IMR-90 (cell line): ENCODE results near the gene WNT9B. TPM values are rescaled to one million over a fixed set of nuclear protein-coding genes. Genes with fewer than 3 reads are reported as not detected.

Experiments used
- ATAC-seq: fragments of 200-7000 bp; cut with Tn5 transposase; 2 replicates; pipeline ENCODE4 v1.9.1; 2020; ENCODE audit warnings: low read depth, mild to moderate bottlenecking, moderate library complexity
- BruUV-seq: library from RNA; stranded (reverse); fragments of 400-500 nt; replicated peaks from 2 replicates; lab custom pipeline; 2021; lab: Mats Ljungman, UMichigan
- CTCF ChIA-PET: fragments of 300-600 bp; formaldehyde crosslinking; extraction: SDS; loops from one replicate; lab custom pipeline; 2021; ENCODE audit warnings: antibody characterized with exemption; lab: Yijun Ruan, JAX
- POLR2A ChIA-PET: fragments of 300-600 bp; sonication (Branson Sonifier 250); formaldehyde crosslinking; loops from one replicate; lab custom pipeline; 2022; ENCODE audit warnings: antibody characterized with exemption; ENCODE audit not compliant: unreplicated experiment; lab: Charles Lee
- DNase-seq: peaks from one replicate; pipeline ENCODE4 v3.0.0; 2013
- H2AFZ ChIP-seq: replicated peaks from 2 replicates; pipeline ENCODE3; 2013; ENCODE audit warnings: low read length, mild to moderate bottlenecking; ENCODE audit not compliant: poor library complexity
- H2AK5ac ChIP-seq: 2 replicates; pipeline ENCODE4 v1.6.1; 2013; ENCODE audit warnings: low read depth, low read length, inconsistent platforms
- H2AK9ac ChIP-seq: replicated peaks from 2 replicates; pipeline ENCODE3; 2013; ENCODE audit warnings: mild to moderate bottlenecking, low read depth, low read length, moderate library complexity; ENCODE audit not compliant: poor library complexity
- H2BK120ac ChIP-seq: 2 replicates; pipeline ENCODE4 v1.6.1; 2013; ENCODE audit warnings: low read depth, low read length, inconsistent platforms
- H2BK15ac ChIP-seq: 3 replicates; pipeline ENCODE4 v1.6.1; 2013; ENCODE audit warnings: low read depth, low read length, inconsistent platforms
- H2BK20ac ChIP-seq: 2 replicates; pipeline ENCODE4 v1.6.1; 2013; ENCODE audit warnings: low read depth, mild to moderate bottlenecking, inconsistent platforms, low read length, moderate library complexity
- H2BK5ac ChIP-seq: 2 replicates; pipeline ENCODE4 v1.6.1; 2013; ENCODE audit warnings: mild to moderate bottlenecking, low read depth, low read length, inconsistent platforms; ENCODE audit not compliant: poor library complexity, severe bottlenecking
- H3K14ac ChIP-seq: replicated peaks from 2 replicates; pipeline ENCODE4 v1.6.1; 2013; ENCODE audit warnings: low read depth, low read length, inconsistent platforms
- H3K18ac ChIP-seq: 2 replicates; pipeline ENCODE4 v1.6.1; 2013; ENCODE audit warnings: low read depth, low read length, control low read depth
- H3K23ac ChIP-seq: 2 replicates; pipeline ENCODE4 v1.6.1; 2013; ENCODE audit warnings: low read depth, low read length, inconsistent platforms
- H3K27ac ChIP-seq: 2 replicates; pipeline ENCODE4 v1.5.1; 2013; ENCODE audit warnings: mild to moderate bottlenecking, control low read depth, low read length; ENCODE audit not compliant: insufficient read depth
- H3K27me3 ChIP-seq: 2 replicates; pipeline ENCODE4 v1.6.1; 2013; ENCODE audit warnings: low read length; ENCODE audit not compliant: control insufficient read depth, insufficient read depth
- H3K36me3 ChIP-seq: 2 replicates; pipeline ENCODE4 v1.6.1; 2013; ENCODE audit warnings: low read length, mixed read lengths; ENCODE audit not compliant: control insufficient read depth, insufficient read depth
- H3K4ac ChIP-seq: 2 replicates; pipeline ENCODE4 v1.6.1; 2013; ENCODE audit warnings: low read depth, low read length, inconsistent platforms
- H3K4me1 ChIP-seq: 2 replicates; pipeline ENCODE4 v1.6.1; 2013; ENCODE audit warnings: low read length, mixed read lengths; ENCODE audit not compliant: control insufficient read depth, insufficient read depth
- H3K4me2 ChIP-seq: 2 replicates; pipeline ENCODE4 v1.6.1; 2013; ENCODE audit warnings: low read depth, mild to moderate bottlenecking, control low read depth, low read length, moderate library complexity
- H3K4me3 ChIP-seq: 2 replicates; pipeline ENCODE4 v1.5.1; 2013; ENCODE audit warnings: low read depth, mild to moderate bottlenecking, control low read depth, low read length, moderate library complexity; ENCODE audit not compliant: insufficient read depth
- H3K56ac ChIP-seq: 2 replicates; pipeline ENCODE4 v1.6.1; 2013; ENCODE audit warnings: low read length, inconsistent platforms; ENCODE audit not compliant: insufficient read depth; ENCODE audit errors: extremely low read depth
- H3K79me1 ChIP-seq, 2 experiments: 2 replicates each; pipeline ENCODE4 v1.6.1; 2013; ENCODE audit warnings: low read length in 2 of 2, inconsistent platforms in 1 of 2, low read depth in 1 of 2
- H3K9ac ChIP-seq: 2 replicates; pipeline ENCODE4 v1.6.1; 2013; ENCODE audit warnings: low read depth, low read length, control low read depth
- H3K9me1 ChIP-seq: 2 replicates; pipeline ENCODE4 v1.6.1; 2013; ENCODE audit warnings: low read length, inconsistent platforms; ENCODE audit not compliant: insufficient read depth
- H3K9me3 ChIP-seq: 2 replicates; pipeline ENCODE4 v1.6.1; 2013; ENCODE audit warnings: low read length; ENCODE audit not compliant: control insufficient read depth, insufficient read depth
- H4K20me1 ChIP-seq: 2 replicates; pipeline ENCODE4 v1.6.1; 2013; ENCODE audit warnings: low read length, inconsistent platforms; ENCODE audit not compliant: insufficient read depth
- H4K5ac ChIP-seq: 2 replicates; pipeline ENCODE4 v1.6.1; 2013; ENCODE audit warnings: mild to moderate bottlenecking, low read depth, low read length, control low read depth
- H4K8ac ChIP-seq, 2 experiments: 2 replicates each; pipeline ENCODE4 v1.6.1; 2013; ENCODE audit warnings: low read depth in 2 of 2, low read length in 2 of 2, control low read depth in 1 of 2, inconsistent platforms in 1 of 2
- H4K91ac ChIP-seq: 2 replicates; pipeline ENCODE4 v1.6.1; 2013; ENCODE audit warnings: low read depth, low read length, inconsistent platforms; ENCODE audit not compliant: insufficient read depth
- CEBPB ChIP-seq: IDR thresholded peaks from 2 replicates; pipeline ENCODE4 v1.6.1; 2012; ENCODE audit warnings: low read depth, low read length, improper control_type of control experiment
- NFE2L2 ChIP-seq: fragments of 150-350 bp; IDR thresholded peaks from 2 replicates; pipeline ENCODE4 v1.6.1; 2016; ENCODE audit warnings: low read depth, mild to moderate bottlenecking, low read length
- RAD21 ChIP-seq: IDR thresholded peaks from 2 replicates; pipeline ENCODE4 v1.6.1; 2012; ENCODE audit warnings: low read length, improper control_type of control experiment
- SMC3 ChIP-seq: fragments of 150-350 bp; IDR thresholded peaks from 2 replicates; pipeline ENCODE4 v1.6.1; 2016; ENCODE audit warnings: low read depth, mild to moderate bottlenecking, antibody characterized with exemption, low read length, moderate library complexity
- WGBS, 2 experiments: methylation state at CpG; one replicate each; pipeline versions ENCODE4 v1.1.5 to v1.1.7; 2013; ENCODE audit warnings: missing lambda C conversion rate in 2 of 2; ENCODE audit not compliant: insufficient read length in 1 of 2; ENCODE audit errors: extremely low coverage in 2 of 2; 5-methylcytosine and 5-hydroxymethylcytosine counted together
- dilution Hi-C: fragments of 300-500 bp; cut with HindIII; formaldehyde crosslinking; loops from one replicate; pipeline ENCODE4 v1.14.3; 2018; ENCODE audit warnings: low sequenced_read_pairs; ENCODE audit not compliant: unreplicated experiment
- in situ Hi-C: fragments of 300-500 bp; cut with MboI; formaldehyde crosslinking; loops from 3 replicates; pipeline ENCODE4 v1.14.3; 2019; ENCODE audit warnings: low sequenced_read_pairs, inconsistent platforms, mixed read lengths
- intact Hi-C: fragments of 100-400 bp; cut with micrococcal nuclease; formaldehyde crosslinking; loops from 2 replicates; pipeline ENCODE4 v1.10.0; 2022
- polyA plus RNA-seq, 3 experiments: library from polyadenylated mRNA; depleted of rRNA; stranded (reverse); fragments of >200 nt; gene quantifications; 2 replicates each; pipeline ENCODE4 v1.2.3, GENCODE V29; 2012; ENCODE audit warnings: low replicate concordance in 1 of 3
- total RNA-seq: library from RNA; depleted of rRNA; stranded (reverse); fragments of >200 nt; gene quantifications from 2 replicates; pipeline ENCODE4 v1.2.3, GENCODE V29; 2012
- TF ChIP-seq, protein P1 (sequence below): fragments of 150-350 bp; IDR thresholded peaks from 2 replicates; pipeline ENCODE4 v1.6.1; 2017; ENCODE audit warnings: mild to moderate bottlenecking, antibody characterized with exemption, low read length, low read depth

Gene WNT9B
- total and polyA plus RNA-seq, 2 of the 4 experiments (the other 2 are of a cell fraction): not detected

DNA sequence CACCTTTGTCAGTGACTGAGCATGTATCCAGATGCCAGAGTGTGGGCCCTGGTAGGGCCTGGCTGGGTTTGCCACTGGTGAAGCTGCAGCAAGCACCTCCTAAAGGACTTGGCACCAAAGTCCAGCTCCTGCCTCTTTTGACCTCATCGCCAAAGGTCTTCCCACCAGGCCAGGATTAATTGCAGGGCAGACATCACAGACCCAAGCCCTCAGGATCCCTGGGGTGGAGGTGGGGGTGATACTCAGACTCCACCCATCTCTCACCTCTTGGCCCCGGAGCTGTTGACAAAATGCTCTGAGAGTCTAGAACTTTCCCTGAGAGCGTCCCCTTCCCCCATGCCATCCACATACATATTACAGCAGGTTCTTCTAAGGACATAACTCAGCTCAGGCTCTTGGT, 37.5 kb upstream of the WNT9B start:
- Histone ChIP-seq H3K9me3 (no peaks in the 10 kb centered on the region), H2BK120ac (no peak overlapping the region), H3K9me1 (no peaks in the 10 kb centered on the region), H3K4me1 (peaks cover 2% of the 10 kb centered on the region; the same call in 1 of the 2 replicates), H3K36me3 (no peaks in the 10 kb centered on the region), H4K5ac (no peak overlapping the region), H3K23ac (no peak overlapping the region), H4K91ac (no peak overlapping the region), H3K27ac (no peak overlapping the region), H3K27me3 (peaks cover 54% of the 10 kb centered on the region), H2BK20ac (no peak overlapping the region), H3K9ac (no peak overlapping the region), H2AK5ac (no peak overlapping the region), H3K4ac (no peak overlapping the region), H3K56ac (no peak overlapping the region), H2AFZ (no peak overlapping the region), H4K8ac (no peak overlapping the region), H3K14ac (no peak overlapping the region), H2AK9ac (no peak overlapping the region), H2BK15ac (no peak overlapping the region), H3K79me1 (no peaks in the 10 kb centered on the region), H3K4me2 (no peak overlapping the region), H3K18ac (no peak overlapping the region), H2BK5ac (no peak overlapping the region), H3K4me3 (no peak overlapping the region), H4K20me1 (no peaks in the 10 kb centered on the region)
- intact Hi-C loops (no loop called here), dilution Hi-C loops (no loop called here), in situ Hi-C loops (no loop called here)
- no CpG with 5 or more reads among the region's 3 CpGs for WGBS, 2 experiments
- TF ChIP-seq, protein P1, sequence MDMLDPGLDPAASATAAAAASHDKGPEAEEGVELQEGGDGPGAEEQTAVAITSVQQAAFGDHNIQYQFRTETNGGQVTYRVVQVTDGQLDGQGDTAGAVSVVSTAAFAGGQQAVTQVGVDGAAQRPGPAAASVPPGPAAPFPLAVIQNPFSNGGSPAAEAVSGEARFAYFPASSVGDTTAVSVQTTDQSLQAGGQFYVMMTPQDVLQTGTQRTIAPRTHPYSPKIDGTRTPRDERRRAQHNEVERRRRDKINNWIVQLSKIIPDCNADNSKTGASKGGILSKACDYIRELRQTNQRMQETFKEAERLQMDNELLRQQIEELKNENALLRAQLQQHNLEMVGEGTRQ: no peak
- TF ChIP-seq NFE2L2 (no peak), CEBPB (no peak), RAD21 (no peak), SMC3 (no peak)
- no TSS peak for BruUV-seq
- no peak for DNase-seq
- CTCF ChIA-PET: no interaction called here
- POLR2A ChIA-PET: no interaction called here
- ATAC-seq: no peak
